Osteoblast (primary cell): Measurements from ENCODE around the gene GINS1. TPM values are rescaled to one million over a fixed set of nuclear protein-coding genes. Genes with fewer than 3 reads are reported as not detected.

ENCODE experiments used
- DNase-seq: peaks from one replicate; pipeline ENCODE4 v3.0.0; 2011; ENCODE audit warnings: low spot score, mixed read lengths; ENCODE audit not compliant: insufficient read length; ENCODE audit errors: missing footprints
- H2AFZ ChIP-seq: 2 replicates; pipeline ENCODE4 v1.6.0; 2011; ENCODE audit warnings: mild to moderate bottlenecking, low read length
- H3K27ac ChIP-seq: 2 replicates; pipeline ENCODE4 v1.5.1; 2011; ENCODE audit warnings: mild to moderate bottlenecking, low read depth, low read length, moderate library complexity
- H3K27me3 ChIP-seq: 2 replicates; pipeline ENCODE4 v1.6.0; 2012; ENCODE audit warnings: mild to moderate bottlenecking, control low read depth, inconsistent platforms, low read length, moderate library complexity; ENCODE audit not compliant: insufficient read depth
- H3K36me3 ChIP-seq: 2 replicates; pipeline ENCODE4 v1.5.1; 2011; ENCODE audit warnings: mild to moderate bottlenecking, low read length, control low read depth, moderate library complexity; ENCODE audit not compliant: insufficient read depth
- H3K4me1 ChIP-seq: 2 replicates; pipeline ENCODE4 v1.5.1; 2011; ENCODE audit warnings: mild to moderate bottlenecking, low read length, control low read depth, moderate library complexity; ENCODE audit not compliant: insufficient read depth
- H3K4me2 ChIP-seq: 2 replicates; pipeline ENCODE4 v1.6.0; 2011; ENCODE audit warnings: mild to moderate bottlenecking, low read length; ENCODE audit not compliant: insufficient read depth
- H3K4me3 ChIP-seq: fragments of 200-600 bp; sonication (generic); 3 replicates; pipeline ENCODE4 v1.5.1; 2012; ENCODE audit warnings: mild to moderate bottlenecking, low read length, inconsistent platforms; ENCODE audit not compliant: insufficient read depth
- H3K79me2 ChIP-seq: 2 replicates; pipeline ENCODE4 v1.6.0; 2012; ENCODE audit warnings: mild to moderate bottlenecking, low read length, control low read depth, inconsistent platforms; ENCODE audit not compliant: insufficient read depth
- H3K9me3 ChIP-seq: 2 replicates; pipeline ENCODE4 v1.5.1; 2011; ENCODE audit warnings: low read depth, low read length, control low read depth
- H4K20me1 ChIP-seq: 2 replicates; pipeline ENCODE4 v1.6.0; 2012; ENCODE audit warnings: mild to moderate bottlenecking, low read length, control low read depth; ENCODE audit not compliant: insufficient read depth
- total RNA-seq: library from RNA; depleted of rRNA; stranded (reverse); fragments of >200 nt; gene quantifications from 2 replicates; pipeline ENCODE4 v1.2.3, GENCODE V29; 2012
- TF ChIP-seq, protein P1 (sequence below): IDR thresholded peaks from 2 replicates; pipeline ENCODE4 v1.5.1; 2011; ENCODE audit warnings: mild to moderate bottlenecking, low read depth, low read length, moderate library complexity; ENCODE audit errors: extremely low read depth

GINS1 gene
- total RNA-seq, 1 donor, result 2.2 TPM

GRCh38 chr20:25459111-25459830 is 51.8 kb downstream of the GINS1 start:
- no peak overlapping the region for H3K27ac ChIP-seq
- no peaks in the 10 kb centered on the region for H3K27me3 ChIP-seq
- TF ChIP-seq, protein P1, sequence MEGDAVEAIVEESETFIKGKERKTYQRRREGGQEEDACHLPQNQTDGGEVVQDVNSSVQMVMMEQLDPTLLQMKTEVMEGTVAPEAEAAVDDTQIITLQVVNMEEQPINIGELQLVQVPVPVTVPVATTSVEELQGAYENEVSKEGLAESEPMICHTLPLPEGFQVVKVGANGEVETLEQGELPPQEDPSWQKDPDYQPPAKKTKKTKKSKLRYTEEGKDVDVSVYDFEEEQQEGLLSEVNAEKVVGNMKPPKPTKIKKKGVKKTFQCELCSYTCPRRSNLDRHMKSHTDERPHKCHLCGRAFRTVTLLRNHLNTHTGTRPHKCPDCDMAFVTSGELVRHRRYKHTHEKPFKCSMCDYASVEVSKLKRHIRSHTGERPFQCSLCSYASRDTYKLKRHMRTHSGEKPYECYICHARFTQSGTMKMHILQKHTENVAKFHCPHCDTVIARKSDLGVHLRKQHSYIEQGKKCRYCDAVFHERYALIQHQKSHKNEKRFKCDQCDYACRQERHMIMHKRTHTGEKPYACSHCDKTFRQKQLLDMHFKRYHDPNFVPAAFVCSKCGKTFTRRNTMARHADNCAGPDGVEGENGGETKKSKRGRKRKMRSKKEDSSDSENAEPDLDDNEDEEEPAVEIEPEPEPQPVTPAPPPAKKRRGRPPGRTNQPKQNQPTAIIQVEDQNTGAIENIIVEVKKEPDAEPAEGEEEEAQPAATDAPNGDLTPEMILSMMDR, result no peak
- H3K4me2 ChIP-seq, result no peak overlapping the region
- no peaks in the 10 kb centered on the region for H3K4me1 ChIP-seq
- no peaks in the 10 kb centered on the region for H3K9me3 ChIP-seq
- no peak overlapping the region for H2AFZ ChIP-seq
- no peak overlapping the region for H3K4me3 ChIP-seq
- no peaks in the 10 kb centered on the region for H3K79me2 ChIP-seq
- peaks cover 20% of the 10 kb centered on the region for H3K36me3 ChIP-seq
- H4K20me1 ChIP-seq, result no peaks in the 10 kb centered on the region
- no peak for DNase-seq

DNA sequence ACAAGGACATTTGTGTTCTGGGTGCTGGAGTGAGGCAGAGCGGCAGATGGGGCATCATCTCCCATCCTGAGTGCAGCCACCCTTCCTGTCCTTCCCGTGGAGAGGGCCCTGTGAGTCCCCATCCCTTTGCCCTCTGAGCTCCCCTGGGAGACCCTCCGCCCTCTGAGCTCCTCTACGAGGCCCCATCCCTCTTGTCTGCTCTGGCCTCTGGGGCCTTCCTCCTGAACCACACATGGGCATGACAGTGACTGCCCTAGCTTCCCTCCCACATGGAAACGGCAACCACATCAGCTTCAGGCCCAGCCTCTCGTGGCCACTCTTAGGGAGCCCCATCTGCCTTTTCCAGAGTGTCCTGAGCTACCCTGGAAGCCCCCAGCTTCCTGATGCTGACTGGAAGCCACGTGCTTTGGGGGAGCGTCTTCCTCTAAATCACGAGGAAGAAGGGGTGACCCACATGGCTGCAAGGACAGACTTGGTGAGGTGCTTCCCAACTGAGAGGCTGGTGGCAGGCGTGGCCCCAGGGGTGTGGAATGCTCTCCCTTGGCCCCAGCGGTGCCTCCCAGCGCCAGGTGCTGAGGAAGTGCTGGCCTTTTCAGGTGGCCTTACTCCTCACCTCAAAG is 52.6 kb downstream of the GINS1 start:
- H3K9me3 ChIP-seq, result no peaks in the 10 kb centered on the region
- DNase-seq, result no peak
- no peak overlapping the region for H2AFZ ChIP-seq
- H3K27me3 ChIP-seq, result no peaks in the 10 kb centered on the region
- H3K4me1 ChIP-seq, result no peaks in the 10 kb centered on the region
- H4K20me1 ChIP-seq, result peaks cover 2% of the 10 kb centered on the region
- H3K4me2 ChIP-seq, result no peak overlapping the region
- TF ChIP-seq, protein P1, result no peak
- no peaks in the 10 kb centered on the region for H3K79me2 ChIP-seq
- peaks cover 18% of the 10 kb centered on the region for H3K36me3 ChIP-seq
- H3K27ac ChIP-seq, result no peak overlapping the region
- no peak overlapping the region for H3K4me3 ChIP-seq

DNA sequence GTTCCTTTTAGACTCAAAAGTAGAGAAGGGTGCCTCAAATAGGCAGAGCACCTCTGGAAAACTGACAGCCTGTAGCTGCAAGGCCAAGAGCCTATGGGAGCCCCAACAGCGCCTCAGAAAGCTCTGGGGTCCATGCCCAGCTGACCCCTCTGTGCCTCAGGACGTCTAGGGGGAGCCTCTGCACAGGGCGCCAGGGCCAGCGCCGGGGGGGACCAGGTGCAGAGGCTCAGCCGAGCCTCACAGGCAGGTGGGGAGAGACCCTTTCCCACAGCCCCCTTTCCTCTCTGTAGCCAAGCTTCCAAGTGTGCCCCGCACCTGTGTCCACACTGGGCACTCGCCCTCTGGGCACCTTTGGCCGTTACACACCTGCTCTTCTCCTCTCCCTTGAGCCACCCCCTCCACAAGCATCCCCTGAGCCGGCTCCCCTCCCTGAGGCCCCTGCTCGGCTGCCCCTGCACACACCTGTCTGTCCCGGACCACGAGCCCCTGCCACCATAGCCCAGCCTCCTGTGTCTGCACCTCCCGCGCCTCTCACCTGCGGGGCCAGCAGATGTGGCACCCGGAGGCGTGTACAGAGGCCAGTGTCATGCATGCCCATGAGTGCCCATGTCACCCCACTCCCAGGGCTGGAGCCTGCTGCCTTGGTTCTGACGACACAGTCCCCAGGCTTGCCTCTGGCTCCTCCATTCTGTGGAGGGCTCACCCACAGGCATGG is 53.2 kb downstream of the GINS1 start:
- DNase-seq, result peak; percentile 25
- Histone ChIP-seq H3K4me1 (no peaks in the 10 kb centered on the region), H3K9me3 (no peaks in the 10 kb centered on the region), H3K4me3 (no peak overlapping the region), H3K27me3 (no peaks in the 10 kb centered on the region), H2AFZ (no peak overlapping the region), H3K27ac (no peak overlapping the region), H3K79me2 (no peaks in the 10 kb centered on the region), H3K36me3 (peaks cover 11% of the 10 kb centered on the region), H3K4me2 (no peak overlapping the region), H4K20me1 (peaks cover 2% of the 10 kb centered on the region)
- TF ChIP-seq, protein P1, result no peak

- Histone ChIP-seq H4K20me1 (peaks cover 2% of the 10 kb centered on the region), H3K36me3 (peaks cover 11% of the 10 kb centered on the region), H3K79me2 (no peaks in the 10 kb centered on the region), H3K4me1 (no peaks in the 10 kb centered on the region), H3K9me3 (no peaks in the 10 kb centered on the region), H3K27me3 (no peaks in the 10 kb centered on the region), H3K27ac (no peak overlapping the region), H3K4me3 (no peak overlapping the region), H3K4me2 (no peak overlapping the region), H2AFZ (no peak overlapping the region)
- TF ChIP-seq, protein P1, result no peak
- peak; percentile 52 for DNase-seq
Observed at GRCh38 chr20:25461281-25461650, 53.8 kb downstream of the GINS1 start.
